SH-SY5Y (cell line): ENCODE data around the gene STX5.

Experiments used
- GATA2 ChIP-seq: IDR thresholded peaks from 2 replicates; pipeline ENCODE4 v1.6.1; 2011; ENCODE audit warnings: mild to moderate bottlenecking, low read depth, low read length
- GATA3 ChIP-seq: IDR thresholded peaks from 2 replicates; pipeline ENCODE4 v1.6.1; 2011; ENCODE audit warnings: low read depth, mild to moderate bottlenecking, low read length, moderate library complexity

DNA sequence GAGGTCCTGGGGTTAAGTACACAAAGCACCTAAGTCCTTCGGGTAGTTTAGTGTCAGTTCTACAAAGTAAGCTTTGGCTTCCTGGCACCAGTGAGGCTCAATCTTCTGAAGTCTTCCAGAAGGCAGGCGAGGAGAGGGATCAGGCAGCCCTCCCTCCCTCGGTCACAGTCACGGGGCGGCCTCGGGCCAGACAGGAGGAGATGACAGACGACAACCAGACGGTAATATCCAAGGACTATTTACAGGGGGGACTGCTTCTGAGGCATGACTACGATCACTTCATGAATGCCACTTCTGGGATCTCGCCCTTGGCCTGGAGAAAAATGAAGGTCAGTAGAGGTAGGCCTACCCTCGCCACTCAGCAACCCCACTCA lies 39.7 kb downstream of the STX5 start:
- TF ChIP-seq GATA2: no peak
- TF ChIP-seq GATA3: no peak
